Measurements from ENCODE around the gene CD300H.
A peak's percentile ranks its signal among the peaks of the same experiment; 100 is the strongest.
"Not testable (repeated sequence)": the region's sequence is repeated elsewhere in the genome, so short reads cannot be mapped to it uniquely, and the experiment has no call there.

The CD300H gene

DNA sequence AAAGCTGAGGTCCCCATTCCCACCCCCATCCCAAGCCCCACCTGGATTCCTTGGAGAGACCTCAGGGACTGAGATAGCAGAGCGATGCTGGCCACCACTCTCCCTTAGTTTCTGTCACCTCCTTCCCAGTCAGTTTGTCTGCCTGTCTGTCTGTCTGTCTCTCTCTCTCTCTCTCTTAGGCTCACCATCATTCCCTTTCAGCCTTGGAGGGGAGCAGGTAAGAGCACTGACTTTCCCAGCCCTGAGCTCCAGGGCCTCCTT lies 41.9 kb downstream of the CD300H start:
- DNase-seq = no peak

GRCh38 chr17:74524653-74525464 lies 42.5 kb downstream of the CD300H start:
- no peak for DNase-seq

DNA sequence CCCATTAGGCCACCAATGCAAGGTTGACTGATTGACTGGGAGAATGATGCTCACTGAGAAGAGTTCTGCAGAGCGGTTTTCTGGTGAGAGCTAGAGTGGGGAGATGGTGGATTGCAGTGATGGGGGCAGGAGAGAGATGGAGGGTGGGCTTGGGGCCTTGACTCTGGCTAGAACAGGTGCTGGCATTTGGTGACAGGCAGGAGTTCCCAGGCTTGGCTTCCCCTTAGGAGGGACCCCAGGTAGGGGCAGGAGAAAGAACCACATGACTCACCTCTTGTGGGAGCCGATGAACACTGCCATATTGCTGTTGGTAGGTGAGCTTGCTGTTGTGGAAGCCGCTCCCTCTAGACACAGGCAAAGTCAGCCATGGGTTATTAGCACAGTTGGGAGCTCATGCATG lies 44.0 kb downstream of the CD300H start:
- no peak for DNase-seq

GRCh38 chr17:74522381-74523105 lies 44.8 kb downstream of the CD300H start:
- DNase-seq = no peak

- no peak for DNase-seq
These were observed 45.6 kb downstream of the CD300H start for GRCh38 chr17:74521701-74522201.

DNA sequence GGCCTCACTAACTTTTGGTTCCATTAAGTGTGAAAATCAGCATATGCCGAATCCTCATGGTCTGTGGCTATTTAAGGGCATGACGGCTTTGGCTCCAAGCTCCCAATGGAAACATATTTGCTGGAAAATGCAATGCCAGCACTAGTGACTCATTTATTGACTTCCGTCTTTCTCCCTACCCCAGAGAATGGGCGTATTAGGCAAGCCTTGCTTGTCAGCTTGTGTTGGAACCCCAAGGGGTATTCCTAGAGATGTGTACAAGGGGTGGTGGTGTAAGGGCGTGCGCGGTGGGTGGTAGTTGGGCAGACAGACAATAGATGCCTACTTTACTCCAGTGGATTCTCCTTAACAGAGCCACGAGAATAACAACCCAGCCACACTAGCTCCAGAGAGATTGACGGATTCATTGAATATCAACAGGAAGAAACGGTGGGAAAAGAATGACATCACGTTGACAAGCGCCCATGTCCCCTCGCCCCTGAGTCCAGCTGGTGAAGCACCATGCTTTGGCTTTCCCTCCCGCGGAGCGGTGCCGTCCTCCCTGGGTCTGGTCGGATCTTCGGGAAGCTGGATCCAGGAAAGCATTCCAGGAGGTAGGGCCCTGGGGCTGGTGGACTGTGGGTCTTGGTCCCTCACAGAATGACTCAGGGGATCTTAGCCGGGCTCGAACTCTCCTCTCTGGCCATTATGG lies 46.4 kb downstream of the CD300H start:
- peak in 1 of 2 experiments; percentile 6 for DNase-seq

GRCh38 chr17:74520016-74520434 lies 47.3 kb downstream of the CD300H start:
- no peak for DNase-seq

GRCh38 chr17:74518413-74518981 lies 48.8 kb downstream of the CD300H start:
- DNase-seq = not testable (repeated sequence)

DNA sequence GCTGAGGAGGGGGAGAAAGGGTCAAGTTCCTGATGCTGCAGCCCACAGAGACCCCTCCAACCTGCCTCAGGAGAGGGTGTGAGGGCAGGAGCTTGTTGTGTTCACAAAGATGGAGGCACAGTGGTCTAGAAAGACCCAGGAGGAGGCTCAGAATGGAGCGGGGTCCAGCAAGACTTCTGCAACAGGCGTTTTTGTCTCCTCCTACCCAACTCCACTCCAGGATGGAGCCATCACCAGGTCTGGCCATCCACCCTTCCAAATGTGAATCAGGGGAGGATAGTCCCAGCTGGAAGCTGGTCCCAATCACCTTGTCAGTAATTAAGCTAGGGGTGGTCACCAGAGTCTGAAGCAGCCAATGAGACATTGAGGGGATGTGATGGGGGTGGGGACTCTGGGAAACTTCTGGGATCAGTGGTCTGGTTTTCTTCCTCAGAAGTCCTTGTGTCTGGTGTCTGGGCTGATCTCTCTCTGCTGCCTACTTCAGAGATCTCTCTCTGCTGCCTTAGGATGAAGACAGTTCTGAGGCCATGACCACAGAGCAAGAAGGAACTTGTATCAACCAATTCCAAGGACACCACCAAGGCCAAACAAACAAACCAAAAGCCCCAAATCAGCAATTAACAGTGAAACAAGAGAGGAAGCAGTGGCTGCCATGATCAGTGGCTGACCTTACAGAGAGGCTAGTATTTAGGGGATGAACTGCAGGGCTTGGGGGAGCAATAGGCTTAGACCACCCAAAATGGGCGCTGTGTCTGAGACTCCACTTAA lies 50.6 kb downstream of the CD300H start:
- DNase-seq = no peak

DNA sequence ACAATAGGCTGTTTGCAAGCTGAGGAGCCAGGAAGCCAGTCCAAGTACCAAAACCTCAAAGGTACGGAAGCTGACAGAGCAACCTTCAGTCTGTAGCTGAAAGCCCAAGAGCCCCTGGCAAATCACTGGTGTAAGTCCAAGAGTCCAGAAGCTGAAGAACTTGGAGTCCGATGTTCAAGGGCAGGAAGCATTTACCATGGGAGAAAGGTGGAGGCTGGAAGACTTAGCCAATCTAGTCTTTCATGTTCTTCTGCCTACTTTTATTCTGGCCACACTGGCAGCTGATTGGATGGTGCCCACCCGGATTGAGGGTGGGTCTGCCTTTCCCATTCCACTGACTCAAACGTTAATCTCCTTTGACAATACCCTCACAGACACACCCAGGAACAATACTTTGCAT lies 51.4 kb downstream of the CD300H start:
- no peak for DNase-seq

- DNase-seq = peak; percentile 53 to 57
These were observed 52.5 kb downstream of the CD300H start for GRCh38 chr17:74514632-74515334.

GRCh38 chr17:74513987-74514631 lies 53.2 kb downstream of the CD300H start:
- DNase-seq = peak; percentile 57 to 62

DNA sequence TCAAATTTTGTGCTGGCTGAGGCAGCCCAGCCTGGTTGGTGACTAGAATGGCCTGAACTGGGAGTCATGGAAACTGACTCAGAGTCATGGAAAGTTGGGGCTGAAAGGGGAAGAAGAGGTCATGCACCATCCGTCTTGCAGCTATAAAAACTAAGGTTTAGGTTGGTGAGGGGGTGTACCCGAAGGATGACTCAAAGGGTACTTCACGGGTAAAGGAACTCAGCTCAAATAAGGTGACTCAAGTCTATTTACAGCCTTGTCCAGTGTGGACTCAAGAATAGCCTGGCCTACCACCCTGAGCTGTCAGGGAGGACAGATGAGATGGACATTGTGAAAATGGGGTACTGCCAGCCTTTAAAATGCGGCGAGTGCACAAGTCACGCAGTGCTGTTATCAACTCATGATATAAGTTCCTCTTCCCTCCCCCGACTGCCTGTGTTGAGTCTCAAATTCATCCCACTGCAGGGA lies 54.7 kb downstream of the CD300H start:
- no peak for DNase-seq

GRCh38 chr17:74512036-74512435 lies 55.3 kb downstream of the CD300H start:
- DNase-seq = no peak

Data from NCI-H446 (cell line).